Stimulated activated naive CD4-positive, alpha-beta T cell (primary cell): ENCODE measurements around the gene GPR142.

ENCODE experiments used
- DNase-seq, 6 experiments: peaks; one replicate each; lab custom pipeline; 2025; lab: John Stamatoyannopoulos, UW

Gene GPR142

DNA sequence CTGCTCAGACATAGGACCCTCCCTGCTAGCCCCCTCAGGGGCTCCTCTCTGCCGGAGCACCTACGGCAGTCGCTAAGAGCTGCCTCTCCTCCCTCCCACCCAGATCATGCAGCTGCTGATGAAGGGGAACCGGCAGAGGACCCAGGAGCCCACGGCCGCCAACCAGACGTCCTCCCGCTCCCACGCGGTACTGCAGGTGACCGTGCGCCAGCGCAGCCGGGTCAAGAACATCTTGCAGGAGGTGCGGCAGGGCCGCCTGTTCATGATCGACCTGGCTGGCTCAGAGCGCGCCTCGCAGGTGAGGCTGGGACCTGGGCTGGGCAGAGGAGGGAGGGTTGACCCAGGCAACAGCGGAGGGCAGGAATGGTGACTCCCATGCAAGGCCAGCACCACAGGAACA is 22.6 kb upstream of the GPR142 start:
- no peak for DNase-seq

- DNase-seq = no peak
Measured at GRCh38 chr17:74345433-74346241, 21.7 kb upstream of the GPR142 start.

DNA sequence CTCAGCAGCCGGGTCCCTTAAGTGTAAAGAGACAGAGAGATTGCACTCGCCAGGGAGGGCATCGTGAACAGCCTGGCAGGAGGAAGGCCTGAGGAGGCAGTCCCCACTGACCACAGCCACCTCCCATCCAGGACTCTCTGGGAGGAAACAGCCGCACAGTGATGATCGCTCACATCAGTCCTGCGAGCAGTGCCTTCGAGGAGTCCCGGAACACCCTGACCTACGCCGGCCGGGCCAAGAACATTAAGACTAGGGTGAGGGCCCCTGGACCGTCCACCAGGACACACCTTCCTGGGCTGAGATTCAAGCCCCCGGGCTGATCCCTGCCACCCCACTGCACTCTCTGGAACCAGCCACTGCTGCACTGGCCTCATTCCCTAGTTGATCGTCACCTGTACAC is 19.7 kb upstream of the GPR142 start:
- no peak for DNase-seq

DNA sequence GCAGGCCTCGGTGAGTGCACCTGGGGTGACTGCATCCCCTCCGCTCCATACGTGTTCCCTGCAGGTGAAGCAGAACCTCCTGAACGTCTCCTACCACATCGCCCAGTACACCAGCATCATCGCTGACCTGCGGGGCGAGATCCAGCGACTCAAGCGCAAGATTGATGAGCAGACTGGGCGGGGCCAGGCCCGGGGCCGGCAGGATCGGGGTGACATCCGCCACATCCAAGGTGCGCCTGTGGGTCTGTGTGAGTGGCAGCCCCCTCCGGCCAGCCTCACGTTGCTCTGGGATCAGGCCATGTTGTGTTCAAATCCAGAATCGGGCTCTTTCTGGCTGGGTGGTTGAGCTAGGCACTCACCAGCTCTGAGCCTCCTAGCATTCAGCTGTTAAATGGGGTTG is 18.2 kb upstream of the GPR142 start:
- DNase-seq = no peak

- no peak for DNase-seq
Measured at GRCh38 chr17:74350486-74350885, 16.8 kb upstream of the GPR142 start.

DNA sequence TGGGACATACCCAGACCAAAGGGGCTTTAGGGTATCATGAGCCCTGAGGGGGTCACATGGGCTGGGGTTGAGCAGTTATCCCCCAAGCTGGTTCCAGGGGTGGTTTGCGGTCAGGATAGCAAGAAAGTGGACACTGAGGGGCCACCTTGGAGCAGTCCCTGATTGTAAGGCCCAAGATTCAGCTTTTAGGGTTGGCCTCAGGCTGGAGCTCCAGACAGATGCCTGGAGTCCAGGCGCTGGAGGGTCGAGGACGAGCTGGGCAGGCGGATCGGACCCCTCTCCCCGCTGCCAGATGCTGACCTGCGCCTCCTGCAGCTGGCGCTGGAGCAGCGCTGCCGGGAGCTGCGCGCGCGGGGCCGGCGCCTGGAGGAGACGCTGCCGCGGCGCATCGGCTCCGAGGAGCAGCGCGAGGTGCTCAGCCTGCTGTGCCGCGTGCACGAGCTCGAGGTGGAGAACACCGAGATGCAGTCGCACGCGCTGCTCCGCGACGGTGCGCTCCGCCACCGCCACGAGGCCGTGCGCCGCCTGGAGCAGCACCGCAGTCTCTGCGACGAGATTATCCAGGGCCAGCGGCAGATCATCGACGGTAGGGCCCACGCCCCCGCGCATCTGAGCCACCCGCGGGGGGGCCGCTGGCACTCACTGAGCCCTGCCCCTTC is 15.6 kb upstream of the GPR142 start:
- DNase-seq = no peak

DNA sequence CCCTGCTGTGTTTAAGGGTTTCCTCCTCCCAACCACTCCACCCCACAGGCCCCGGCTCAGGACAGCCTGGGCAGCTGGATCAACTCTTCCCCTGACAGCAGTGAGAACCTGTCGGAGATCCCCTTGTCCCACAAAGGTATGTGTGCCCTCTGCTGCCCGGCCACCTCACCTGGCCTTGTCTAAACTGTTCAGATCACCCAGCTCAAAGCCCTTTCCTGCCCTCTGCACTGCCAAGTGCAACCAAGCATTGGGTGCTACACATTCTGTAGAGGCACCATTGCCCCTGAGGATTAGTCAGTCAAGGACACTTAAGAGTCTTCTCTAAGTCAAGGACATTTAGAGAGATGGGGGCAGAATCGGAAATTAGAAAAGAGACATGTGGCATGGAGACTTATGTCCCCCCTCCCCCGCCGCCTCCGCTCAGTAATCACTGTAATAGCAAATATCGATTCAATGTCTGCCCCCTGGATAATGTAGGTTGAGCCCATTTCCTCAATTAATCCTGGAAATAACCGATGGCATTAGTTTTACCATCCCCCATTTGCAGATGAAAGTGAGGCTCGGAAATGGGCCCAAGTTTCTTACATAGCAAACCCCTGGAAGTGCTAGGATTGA is 13.8 kb upstream of the GPR142 start:
- DNase-seq = no peak

- DNase-seq = peak in 2 of 6 experiments; percentile 3 to 12
Measured at GRCh38 chr17:74354123-74354522, 13.2 kb upstream of the GPR142 start.

DNA sequence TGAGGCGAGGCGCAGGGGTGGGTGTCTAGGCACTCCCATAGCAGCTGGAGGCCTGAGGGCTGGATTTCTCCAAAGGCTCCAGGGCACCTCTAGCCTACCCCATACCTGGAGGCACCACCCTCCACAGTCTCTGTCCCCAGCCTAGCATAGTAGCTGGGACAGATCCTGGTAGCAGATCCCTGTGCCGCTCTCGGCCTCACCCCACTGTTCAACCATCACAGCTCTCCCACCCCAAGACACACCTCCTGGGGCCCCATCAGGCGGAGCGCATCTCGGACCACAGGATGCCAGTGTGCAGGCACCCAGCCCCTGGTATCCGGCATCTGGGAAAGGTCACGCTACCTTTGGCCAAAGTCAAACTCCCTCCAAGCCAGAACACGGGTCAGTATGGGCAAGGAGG is 12.7 kb upstream of the GPR142 start:
- no peak for DNase-seq

DNA sequence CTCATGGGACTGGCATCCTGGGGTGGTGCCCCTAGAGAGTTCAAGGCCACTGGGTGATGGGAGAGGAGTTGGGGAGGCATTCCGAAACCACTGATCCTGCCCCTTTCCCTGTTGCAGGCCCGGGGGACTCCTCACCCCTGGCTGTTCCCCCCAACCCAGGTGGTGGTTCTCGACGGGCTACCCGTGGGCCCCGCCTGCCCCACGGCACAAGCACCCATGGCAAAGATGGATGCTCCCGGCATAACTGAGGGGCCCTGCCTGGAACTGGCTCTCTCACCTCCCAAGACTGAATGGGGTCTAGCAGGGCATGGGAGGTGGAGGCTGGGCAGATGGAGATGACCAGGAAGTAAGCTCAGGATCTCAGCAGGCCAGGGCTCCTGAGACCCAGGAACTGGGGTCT is 12.2 kb upstream of the GPR142 start:
- DNase-seq = no peak

- no peak for DNase-seq
Measured at GRCh38 chr17:74356646-74357465, 10.4 kb upstream of the GPR142 start.

DNA sequence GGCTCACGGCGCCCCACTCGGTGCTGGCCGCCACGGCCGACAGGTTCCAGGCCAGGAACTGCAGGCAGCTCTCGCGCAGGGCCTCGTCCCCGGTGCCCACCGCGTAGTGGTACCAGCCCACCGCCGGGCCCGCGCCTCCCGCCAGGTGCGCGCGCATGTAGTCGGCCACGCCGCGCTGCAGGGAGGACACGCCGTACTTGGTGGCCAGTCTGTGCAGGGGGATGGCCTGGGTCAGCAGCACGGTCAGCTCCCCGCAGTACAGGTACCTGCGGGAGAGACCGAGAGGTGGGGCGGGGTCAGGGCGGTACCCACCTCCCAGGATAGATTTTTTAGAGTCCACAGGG is 9.9 kb upstream of the GPR142 start:
- no peak for DNase-seq

GRCh38 chr17:74358697-74359096 is 8.6 kb upstream of the GPR142 start:
- no peak for DNase-seq

DNA sequence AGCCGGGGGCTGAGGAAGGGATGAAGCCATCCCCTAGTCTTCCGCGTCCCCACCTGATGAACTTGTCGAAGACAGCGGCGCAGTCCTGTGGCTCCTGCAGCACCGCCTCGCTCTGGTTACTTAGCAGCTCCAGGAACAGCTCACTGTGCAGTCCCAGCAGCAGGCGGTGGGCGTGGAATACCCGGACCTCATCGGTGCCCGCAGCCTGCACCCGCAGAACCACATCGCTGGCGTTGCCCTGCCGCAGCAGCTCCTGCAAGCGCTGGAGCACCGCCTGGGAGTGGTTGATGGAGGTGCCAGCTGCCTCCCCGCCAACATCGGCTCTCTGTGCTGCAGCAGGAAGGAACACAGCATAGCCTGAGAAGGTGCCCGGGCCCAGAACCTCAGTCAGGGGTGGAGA is 7.4 kb upstream of the GPR142 start:
- no peak for DNase-seq

- no peak for DNase-seq
Measured at GRCh38 chr17:74360899-74361229, 6.4 kb upstream of the GPR142 start.

- peak in 1 of 6 experiments; percentile 6 for DNase-seq
Measured at GRCh38 chr17:74361230-74362068, 5.9 kb upstream of the GPR142 start, which contains the start of gene BTBD17. Gene BTBD17, minus strand, starts transcription at chr17:74361868. Its CDS starts 49 bp downstream, at chr17:74361819.

DNA sequence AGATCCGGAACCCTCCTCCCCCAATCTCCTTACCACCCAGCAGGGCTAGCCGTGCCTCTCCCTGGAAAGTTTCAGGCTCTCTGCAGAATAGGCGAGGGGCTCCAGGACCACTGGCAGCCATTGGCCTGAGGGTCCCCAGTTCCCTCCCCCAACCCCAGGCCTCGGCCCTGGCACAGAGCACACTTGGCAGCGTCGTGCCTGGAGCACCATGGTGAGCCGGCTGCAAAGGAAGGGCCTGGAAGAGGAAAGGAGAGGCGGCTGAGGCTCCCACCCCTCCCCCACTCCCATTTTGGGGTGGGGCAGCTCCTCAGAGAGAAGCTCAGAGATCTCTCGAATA is 5.3 kb upstream of the GPR142 start:
- no peak for DNase-seq

- no peak for DNase-seq
Measured at GRCh38 chr17:74362810-74363498, 4.4 kb upstream of the GPR142 start.

DNA sequence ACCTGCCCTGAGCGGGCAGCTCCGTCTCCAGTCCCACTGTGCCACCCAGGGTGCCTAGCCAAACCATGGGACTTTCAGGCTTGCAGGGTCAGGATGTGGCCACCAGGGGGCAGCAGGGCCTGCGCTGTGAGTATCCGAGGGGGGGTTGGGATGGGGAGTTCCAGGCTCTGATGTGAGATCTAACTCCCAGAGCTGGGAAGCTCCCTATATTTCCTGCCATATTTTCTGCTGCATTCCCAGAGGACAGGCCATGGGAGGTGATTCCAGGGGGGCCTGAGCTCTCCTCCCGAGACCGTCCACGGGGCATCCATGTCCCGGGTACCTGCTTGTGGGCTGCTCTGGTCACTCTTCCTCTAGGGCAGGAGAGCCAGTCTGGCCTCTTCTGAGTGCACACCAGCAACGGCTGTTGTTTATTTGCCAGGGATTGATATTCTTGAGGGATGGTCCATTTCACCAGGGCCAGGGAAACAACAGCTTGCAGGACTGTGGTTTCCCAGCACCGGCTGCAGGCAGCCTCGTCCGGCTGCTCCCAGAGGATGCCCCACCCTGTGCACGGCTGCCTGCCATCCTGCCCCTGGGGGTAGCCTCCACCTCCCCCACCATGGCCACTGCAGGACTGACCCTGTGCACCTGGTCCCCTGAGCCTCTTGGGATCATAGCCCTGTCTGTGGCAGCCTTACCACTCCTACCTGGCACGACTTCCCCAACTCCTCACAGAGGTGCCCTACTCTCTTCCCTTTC is 1.2 kb downstream of the GPR142 start:
- DNase-seq = peak; percentile 11 to 74 (median 56)

DNA sequence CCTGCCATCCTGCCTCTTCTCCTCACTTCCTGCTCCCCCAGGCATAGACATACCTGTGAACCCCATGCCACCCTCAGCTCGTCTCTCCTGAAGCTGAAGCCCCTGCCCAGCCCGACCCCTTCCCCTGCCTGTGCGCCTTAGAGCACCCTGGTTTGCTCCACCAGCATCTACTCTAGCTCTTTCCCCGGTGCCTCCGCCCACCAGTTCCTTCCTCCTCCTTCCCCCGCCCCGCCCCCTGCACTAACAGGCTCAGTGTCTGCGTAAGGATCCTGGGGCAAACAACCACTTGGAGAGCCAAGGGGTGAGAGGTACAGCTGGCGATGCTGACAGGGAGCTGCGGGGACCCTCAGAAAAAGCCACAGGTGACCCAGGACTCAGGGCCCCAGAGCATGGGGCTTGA is 1.9 kb downstream of the GPR142 start:
- peak; percentile 14 to 51 (median 24) for DNase-seq
